ENCODE data around the gene AGTPBP1.
"Not testable (repeated sequence)": the region's sequence is repeated elsewhere in the genome, so short reads cannot be mapped to it uniquely, and the experiment has no call there.

GRCh38 chr9:85773844-85774243 is 32.1 kb upstream of the AGTPBP1 start:
- TF ChIP-seq, protein P1, sequence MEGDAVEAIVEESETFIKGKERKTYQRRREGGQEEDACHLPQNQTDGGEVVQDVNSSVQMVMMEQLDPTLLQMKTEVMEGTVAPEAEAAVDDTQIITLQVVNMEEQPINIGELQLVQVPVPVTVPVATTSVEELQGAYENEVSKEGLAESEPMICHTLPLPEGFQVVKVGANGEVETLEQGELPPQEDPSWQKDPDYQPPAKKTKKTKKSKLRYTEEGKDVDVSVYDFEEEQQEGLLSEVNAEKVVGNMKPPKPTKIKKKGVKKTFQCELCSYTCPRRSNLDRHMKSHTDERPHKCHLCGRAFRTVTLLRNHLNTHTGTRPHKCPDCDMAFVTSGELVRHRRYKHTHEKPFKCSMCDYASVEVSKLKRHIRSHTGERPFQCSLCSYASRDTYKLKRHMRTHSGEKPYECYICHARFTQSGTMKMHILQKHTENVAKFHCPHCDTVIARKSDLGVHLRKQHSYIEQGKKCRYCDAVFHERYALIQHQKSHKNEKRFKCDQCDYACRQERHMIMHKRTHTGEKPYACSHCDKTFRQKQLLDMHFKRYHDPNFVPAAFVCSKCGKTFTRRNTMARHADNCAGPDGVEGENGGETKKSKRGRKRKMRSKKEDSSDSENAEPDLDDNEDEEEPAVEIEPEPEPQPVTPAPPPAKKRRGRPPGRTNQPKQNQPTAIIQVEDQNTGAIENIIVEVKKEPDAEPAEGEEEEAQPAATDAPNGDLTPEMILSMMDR (conservative IDR thresholded peaks at IDR 0.05; ENCODE audit: low read length) = not testable (repeated sequence)
- not testable (repeated sequence) for TF ChIP-seq EZH2phosphoT487 (IDR thresholded peaks at IDR 0.05; ENCODE audit: borderline replicate concordance, low read depth, low read length)
